IPS DF 19.7 (cell line): Measurements from ENCODE around the gene SERAC1.
"Not testable (repeated sequence)": the region's sequence is repeated elsewhere in the genome, so short reads cannot be mapped to it uniquely, and the experiment has no call there.

Source experiments
- DNase-seq: peaks from one replicate; pipeline ENCODE4 v3.0.0-alpha.2; 2013; ENCODE audit warnings: low read depth, low spot score

SERAC1 gene

DNA sequence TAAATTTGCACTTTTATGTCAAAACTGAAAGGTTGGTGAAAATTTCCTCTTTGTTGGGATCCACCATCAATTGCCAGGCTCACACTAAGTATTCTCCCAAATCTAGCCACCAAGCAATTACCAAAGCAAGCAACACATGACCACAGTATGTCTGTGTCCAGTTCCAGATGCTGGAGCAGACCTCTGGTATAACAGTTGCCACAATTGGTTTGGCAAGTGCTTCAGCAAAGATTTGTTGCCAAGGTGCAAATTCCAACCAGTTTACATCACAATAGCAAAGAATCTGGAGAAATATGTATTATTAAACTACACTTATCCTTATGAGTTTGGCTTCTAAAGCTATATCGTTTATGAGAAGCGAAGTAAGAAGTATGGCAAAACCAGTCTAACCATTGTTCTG is 6.5 kb upstream of the SERAC1 start:
- no peak for DNase-seq

DNA sequence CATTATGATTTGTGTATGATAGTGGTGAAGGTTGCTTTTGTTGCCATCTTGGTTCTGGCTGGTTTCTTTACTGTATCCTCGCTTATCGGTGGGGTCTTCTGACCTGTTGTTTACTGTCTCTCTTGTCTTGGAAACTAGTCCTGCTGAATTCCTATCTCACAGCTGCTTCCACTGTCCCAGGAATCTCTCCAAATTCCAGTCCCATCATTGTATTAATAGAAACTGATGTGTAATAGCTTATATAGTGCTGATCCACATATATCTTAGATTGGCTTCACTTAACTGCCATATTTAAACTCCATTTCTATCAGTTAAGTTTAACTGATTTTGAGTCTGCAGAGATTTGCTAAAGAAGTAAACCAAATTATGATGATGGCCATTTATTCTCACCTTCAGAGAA is 6.0 kb upstream of the SERAC1 start:
- no peak for DNase-seq

GRCh38 chr6:158172001-158172400 is 3.9 kb upstream of the SERAC1 start:
- DNase-seq: no peak

- DNase-seq: no peak
Measured at GRCh38 chr6:158170656-158171081, 2.6 kb upstream of the SERAC1 start.

DNA sequence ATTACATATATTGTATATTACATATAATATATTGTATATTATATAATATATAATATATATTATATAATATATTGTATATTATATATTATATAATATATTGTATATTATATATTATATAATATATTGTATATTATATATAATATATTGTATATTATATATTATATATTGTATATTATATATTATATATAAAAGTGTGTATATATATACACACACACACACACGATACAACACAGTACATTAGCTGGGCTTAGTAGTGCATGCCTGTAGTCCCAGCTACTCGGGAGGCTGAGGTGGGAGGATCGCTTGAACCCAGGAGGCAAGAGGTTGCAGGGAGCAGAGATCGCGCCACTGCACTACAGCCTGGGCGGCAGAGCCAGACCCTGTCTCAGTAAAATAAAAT is 1.6 kb upstream of the SERAC1 start:
- DNase-seq: not testable (repeated sequence)

DNA sequence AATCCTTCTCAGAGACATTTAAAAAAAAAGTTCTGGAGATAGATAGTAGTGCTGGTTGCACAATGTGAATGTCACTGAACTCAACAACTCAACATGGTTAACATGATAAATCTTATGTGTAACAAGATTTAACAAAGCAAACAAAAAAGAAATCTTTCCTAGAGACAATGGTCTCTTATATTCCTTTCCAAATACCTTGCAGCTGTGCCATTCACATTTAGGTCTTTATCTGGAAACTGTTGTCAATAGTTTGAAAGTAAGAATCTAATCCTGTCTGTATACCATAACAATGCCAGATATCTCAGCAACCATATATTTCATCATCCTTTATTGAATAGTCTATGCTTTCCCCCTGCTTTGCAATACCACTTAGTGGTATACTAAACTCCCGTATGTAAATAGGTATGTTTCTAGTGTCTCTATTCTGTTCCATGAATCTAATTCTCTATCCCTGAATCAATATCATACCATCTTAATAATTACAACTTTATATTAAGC is 2.1 kb downstream of the SERAC1 start:
- DNase-seq: no peak

DNA sequence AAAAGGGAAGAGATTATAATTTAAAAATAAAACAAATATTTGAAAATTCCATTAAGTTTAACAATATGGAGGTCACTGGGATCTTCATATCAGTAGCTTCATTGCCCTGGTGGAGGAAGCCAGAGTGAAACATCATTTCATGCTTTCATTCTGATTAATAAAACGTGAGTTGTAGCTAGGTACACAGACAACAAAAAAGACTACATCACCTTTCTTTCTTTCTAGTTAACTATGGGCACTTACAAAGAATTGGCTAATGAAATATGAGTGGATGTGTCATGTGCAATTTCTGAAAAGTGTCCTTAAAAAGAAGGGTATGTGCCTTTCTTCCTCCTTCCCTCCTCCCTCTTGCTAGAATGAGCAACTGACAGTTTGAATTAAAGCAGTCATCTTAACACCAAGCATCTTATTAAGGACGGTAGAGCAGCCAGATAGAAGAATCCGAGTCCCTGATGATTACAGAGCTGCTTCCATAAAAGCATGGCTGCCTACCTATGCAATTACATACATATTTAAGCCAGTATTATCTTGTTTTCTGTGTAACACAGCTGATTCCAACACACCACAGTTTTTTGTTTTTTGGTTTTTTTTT is 3.4 kb downstream of the SERAC1 start:
- DNase-seq: no peak

- no peak for DNase-seq
Measured at GRCh38 chr6:158161566-158162254, 6.4 kb downstream of the SERAC1 start.

DNA sequence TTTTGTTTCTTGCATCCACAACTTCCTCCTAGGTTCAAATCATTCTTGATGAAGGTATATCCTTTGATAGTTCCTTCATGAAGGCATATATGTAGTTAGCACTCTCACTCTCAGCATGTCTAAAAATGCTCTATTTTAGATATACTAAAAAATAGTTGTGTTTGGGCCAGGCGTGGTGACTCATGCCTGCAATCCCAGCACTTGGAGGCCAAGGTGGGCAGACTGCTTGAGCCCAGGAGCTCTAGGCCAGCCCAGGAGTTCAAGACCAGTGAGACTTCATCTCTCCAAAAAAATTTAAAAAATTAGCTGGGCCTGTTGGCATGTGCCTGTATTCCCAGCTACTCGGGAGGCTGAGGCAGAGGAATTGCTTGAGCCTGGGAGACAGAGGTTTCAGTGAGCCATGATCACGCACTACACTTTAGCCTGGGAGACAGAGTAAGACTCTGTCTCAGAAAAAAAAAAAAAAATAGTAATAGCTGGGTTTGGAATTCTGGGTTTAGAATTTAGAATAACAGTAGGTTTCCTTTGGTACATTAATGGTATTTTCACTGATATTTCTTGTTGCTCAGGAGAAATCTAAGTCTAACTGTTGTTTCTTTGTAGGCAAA is 7.0 kb downstream of the SERAC1 start:
- DNase-seq: no peak

DNA sequence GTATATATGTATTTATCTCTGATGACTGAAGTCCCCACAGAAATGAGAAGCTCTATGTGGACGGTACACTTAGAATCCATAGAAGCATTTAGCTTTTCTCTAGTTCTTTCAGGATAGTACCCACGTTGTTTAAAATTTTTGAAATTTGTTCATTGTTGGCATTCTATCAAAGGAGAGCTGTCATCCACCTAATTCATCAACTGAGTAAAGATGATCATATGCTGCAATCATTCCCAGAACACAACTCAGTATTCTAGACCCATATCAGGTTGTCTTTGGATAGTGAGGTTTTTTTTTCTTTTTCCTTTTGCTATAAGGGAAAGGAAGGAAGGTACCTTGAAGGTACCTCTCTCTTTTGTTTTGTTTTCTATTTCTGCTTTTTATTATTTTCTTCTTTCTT is 9.3 kb downstream of the SERAC1 start:
- no peak for DNase-seq

DNA sequence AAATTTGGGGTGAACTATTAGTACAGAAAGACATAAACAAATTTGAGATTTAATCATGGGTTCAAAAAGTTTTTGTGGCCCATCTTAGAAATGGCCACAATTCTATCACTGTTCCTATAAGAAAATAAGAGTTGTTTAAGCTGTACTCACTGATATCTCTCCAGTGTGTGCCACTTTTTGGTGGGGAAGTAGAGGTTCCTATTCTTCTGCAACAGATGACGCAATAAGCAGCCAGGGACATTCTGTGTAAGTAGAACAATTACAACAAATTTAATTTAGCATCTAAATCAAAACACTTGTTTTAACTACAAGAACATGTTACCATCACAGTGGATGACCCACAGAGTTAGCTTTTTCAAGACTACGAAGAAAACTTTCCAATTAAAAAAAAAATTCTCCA is 9.9 kb downstream of the SERAC1 start:
- no peak for DNase-seq

- DNase-seq: no peak
Measured at GRCh38 chr6:158157064-158157764, 10.8 kb downstream of the SERAC1 start.

DNA sequence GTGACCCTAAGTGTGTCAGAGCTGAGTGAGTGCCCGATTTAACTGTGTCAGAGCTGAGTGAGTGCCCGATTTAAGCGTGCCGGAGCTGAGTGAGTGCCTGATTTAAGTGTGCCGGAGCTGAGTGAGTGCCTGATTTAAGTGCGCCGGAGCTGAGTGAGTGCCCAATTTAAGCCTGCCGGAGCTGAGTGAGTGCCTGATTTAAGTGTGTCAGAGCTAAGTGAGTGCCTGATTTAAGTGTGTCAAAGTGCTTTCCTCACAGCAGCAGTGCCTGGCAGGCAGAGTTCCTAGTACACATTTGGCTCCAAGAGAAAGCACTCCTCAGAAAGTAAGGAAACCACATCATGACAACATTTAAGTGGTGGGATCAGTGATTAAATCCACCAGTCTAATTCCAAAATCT is 13.2 kb downstream of the SERAC1 start:
- DNase-seq: no peak

DNA sequence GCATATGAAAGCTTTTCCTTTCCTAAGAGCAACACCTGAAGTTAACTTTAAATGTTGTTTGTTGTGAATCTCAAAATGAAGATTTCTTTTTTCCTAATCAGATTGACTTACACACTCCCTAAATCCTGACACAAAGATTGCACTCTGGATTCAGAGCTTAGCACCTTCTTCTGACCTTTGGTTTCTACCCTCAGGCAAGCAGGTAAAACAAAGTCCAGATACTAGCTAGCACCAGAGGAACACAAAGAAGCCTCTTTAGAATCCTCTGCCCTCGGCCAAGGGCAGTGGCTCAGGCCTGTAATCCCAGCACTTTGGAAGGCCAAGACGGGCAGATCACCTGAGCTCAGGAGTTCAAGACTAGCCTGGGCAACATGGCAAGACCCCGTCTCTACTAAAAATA is 14.5 kb downstream of the SERAC1 start:
- no peak for DNase-seq

- no peak for DNase-seq
Measured at GRCh38 chr6:158152659-158153058, 15.4 kb downstream of the SERAC1 start.

- not testable (repeated sequence) for DNase-seq
Measured at GRCh38 chr6:158152025-158152424, 16.0 kb downstream of the SERAC1 start.

GRCh38 chr6:158150701-158151100 is 17.4 kb downstream of the SERAC1 start:
- no peak for DNase-seq

GRCh38 chr6:158149641-158150040 is 18.4 kb downstream of the SERAC1 start:
- DNase-seq: no peak

- no peak for DNase-seq
Measured at GRCh38 chr6:158143700-158144099, 24.4 kb downstream of the SERAC1 start.

- no peak for DNase-seq
Measured at GRCh38 chr6:158142789-158143188, 25.3 kb downstream of the SERAC1 start.

GRCh38 chr6:158131926-158132325 is 36.1 kb downstream of the SERAC1 start:
- DNase-seq: no peak

DNA sequence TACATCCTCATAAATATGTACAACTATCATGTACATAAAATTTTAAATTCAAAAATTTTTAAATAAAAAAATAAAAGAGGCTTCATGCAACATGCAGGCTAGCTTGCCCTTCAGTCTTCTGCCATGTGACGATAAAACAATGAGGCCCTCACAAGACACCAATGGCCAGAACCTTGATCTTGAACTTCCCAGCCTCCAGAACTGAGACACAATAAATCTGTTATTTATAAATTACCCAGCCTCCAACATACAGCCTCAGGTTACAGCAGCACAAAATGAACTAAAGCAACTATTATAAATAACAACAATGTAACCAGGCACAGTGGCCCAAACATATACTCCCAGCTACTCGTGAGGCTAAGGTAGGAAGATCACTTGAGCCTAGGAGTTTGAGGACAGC is 42.8 kb downstream of the SERAC1 start:
- DNase-seq: no peak
